HepG2 (cell line): ENCODE data around the gene NAT14. TPM values are rescaled to one million over a fixed set of nuclear protein-coding genes. Genes with fewer than 3 reads are reported as not detected.

Experiments
- ATAC-seq: fragments of 200-7000 bp; cut with Tn5 transposase; 3 replicates; pipeline ENCODE4 v1.9.1; 2020; ENCODE audit warnings: mild to moderate bottlenecking, moderate library complexity
- BruUV-seq: library from RNA; stranded (reverse); fragments of 400-500 nt; replicated peaks from 2 replicates; lab custom pipeline; 2021; lab: Mats Ljungman, UMichigan
- CTCF ChIA-PET: fragments of 300-600 bp; formaldehyde crosslinking; extraction: SDS; loops from one replicate; lab custom pipeline; 2021; ENCODE audit warnings: low total read pairs, inconsistent platforms, low intra/inter-chr PET ratio; lab: Yijun Ruan, JAX
- POLR2A ChIA-PET: fragments of 350-600 bp; sonication (Branson Sonifier 250); formaldehyde crosslinking; loops from one replicate; lab custom pipeline; 2020; ENCODE audit warnings: antibody characterized with exemption, inconsistent platforms; lab: Yijun Ruan, JAX
- DNase-seq: peaks from one replicate; pipeline ENCODE4 v3.0.0-alpha.2; 2015; ENCODE audit warnings: low spot score
- FAIRE-seq: peaks from 3 replicates; lab custom pipeline; 2011; peaks lifted over from hg19 to GRCh38; lab: Jason Lieb, UNC
- H2AFZ ChIP-seq: one replicate; pipeline ENCODE4 v1.6.1; 2011; ENCODE audit warnings: low read length, inconsistent platforms
- H3K27ac ChIP-seq: fragments of 300-600 bp; 3 replicates; pipeline ENCODE4 v1.8.0; 2011; ENCODE audit warnings: mixed run types, mild to moderate bottlenecking, mixed read lengths, low read length, inconsistent platforms; ENCODE audit not compliant: insufficient read depth; ENCODE audit errors: extremely low read length
- H3K27me3 ChIP-seq, 2 experiments: fragments of 200-600 bp in 1 of 2; 2 replicates in 1 of 2; 3 replicates in 1 of 2; pipeline versions ENCODE4 v1.6.0 to v1.8.0; 2011; ENCODE audit warnings: low read length in 2 of 2, mild to moderate bottlenecking in 2 of 2, moderate library complexity in 2 of 2, inconsistent platforms in 1 of 2; ENCODE audit not compliant: insufficient read depth in 2 of 2, control insufficient read depth in 1 of 2
- H3K36me3 ChIP-seq, 2 experiments: fragments of 200-600 bp in 1 of 2; replicated peaks in 1 of 2; 2 replicates in 1 of 2; 3 replicates in 1 of 2; pipeline versions ENCODE4 v1.5.1 to v1.8.0; 2011; ENCODE audit warnings: low read length in 2 of 2, inconsistent platforms in 1 of 2; ENCODE audit not compliant: insufficient read depth in 2 of 2, control insufficient read depth in 1 of 2
- H3K4me1 ChIP-seq: 2 replicates; pipeline ENCODE4 v1.5.1; 2012; ENCODE audit warnings: low read length, inconsistent platforms; ENCODE audit not compliant: insufficient read depth
- H3K4me2 ChIP-seq: 2 replicates; pipeline ENCODE4 v1.6.0; 2011; ENCODE audit warnings: low read depth, low read length, inconsistent platforms
- H3K4me3 ChIP-seq, 3 experiments: fragments of 200-600 bp in 1 of 3; sonication (generic), shearing (Covaris generic) in 1 of 3; replicated peaks in 1 of 3; 2 replicates each; pipeline ENCODE4 v1.5.1; 2011 to 2016; ENCODE audit warnings: low read length in 3 of 3, inconsistent platforms in 2 of 3, low read depth in 2 of 3, mild to moderate bottlenecking in 2 of 3, control low read depth in 1 of 3, mixed read lengths in 1 of 3; ENCODE audit not compliant: insufficient read depth in 1 of 3
- H3K79me2 ChIP-seq: one replicate; pipeline ENCODE4 v1.6.1; 2011; ENCODE audit warnings: low read length, inconsistent platforms; ENCODE audit not compliant: insufficient read depth
- H3K9ac ChIP-seq: 2 replicates; pipeline ENCODE4 v1.6.0; 2011; ENCODE audit warnings: mild to moderate bottlenecking, low read depth, low read length, inconsistent platforms; ENCODE audit not compliant: insufficient read depth
- H3K9me3 ChIP-seq: 2 replicates; pipeline ENCODE4 v1.5.1; 2012; ENCODE audit warnings: mild to moderate bottlenecking, low read length
- H4K20me1 ChIP-seq: 2 replicates; pipeline ENCODE4 v1.6.0; 2011; ENCODE audit warnings: inconsistent platforms, mild to moderate bottlenecking, low read length, moderate library complexity; ENCODE audit not compliant: insufficient read depth
- ESRRA ChIP-seq: sonication (generic); formaldehyde crosslinking; IDR thresholded peaks from 2 replicates; pipeline ENCODE4 v1.5.1; 2020; ENCODE audit warnings: mild to moderate bottlenecking, low read depth, missing genetic modification reagents
- ZNF382 ChIP-seq: sonication (generic); formaldehyde crosslinking; IDR thresholded peaks from 2 replicates; pipeline ENCODE4 v1.5.0; 2020; ENCODE audit warnings: missing genetic modification reagents, mild to moderate bottlenecking, borderline replicate concordance
- ZNF546 ChIP-seq: sonication (generic); formaldehyde crosslinking; conservative IDR thresholded peaks from 2 replicates; pipeline ENCODE4 v1.8.1; 2023; ENCODE audit warnings: mild to moderate bottlenecking, missing genetic modification reagents
- ZNF629 ChIP-seq: sonication (generic); formaldehyde crosslinking; conservative IDR thresholded peaks from 2 replicates; pipeline ENCODE4 v1.5.0; 2020; ENCODE audit warnings: missing genetic modification reagents
- ZNF768 ChIP-seq: sonication (generic); formaldehyde crosslinking; IDR thresholded peaks from 2 replicates; pipeline ENCODE4 v1.4.0; 2020; ENCODE audit warnings: missing genetic modification reagents
- WGBS: methylation state at CpG from one replicate; pipeline ENCODE4 v1.1.6; 2017; ENCODE audit warnings: low lambda C conversion rate; 5-methylcytosine and 5-hydroxymethylcytosine counted together
- in situ Hi-C: cut with HindIII; loops from 2 replicates; pipeline ENCODE4 v1.10.0; 2017; ENCODE audit warnings: low pct_unique_long_range_greater_than_20kb; ENCODE audit not compliant: extremely low pct_ligation_motif_present
- intact Hi-C: fragments of 100-400 bp; cut with micrococcal nuclease; formaldehyde crosslinking; loops from one replicate; pipeline ENCODE4 v1.10.0; 2022; ENCODE audit not compliant: unreplicated experiment
- polyA plus RNA-seq, 8 experiments: library from polyadenylated mRNA; depleted of rRNA in 3 of 8; stranded (reverse) in 7 of 8; unstranded in 1 of 8; fragments of >200 nt; fragmentation: Illumina TruSeq in 4 of 8; extraction: Trizol in 4 of 8; gene quantifications; 2 replicates each; pipeline versions ENCODE4 v1.2.1 to v1.2.3, GENCODE V29; 2011 to 2016; ENCODE audit warnings: low read depth in 4 of 8, missing spikeins in 1 of 8, mixed read lengths in 1 of 8; ENCODE audit not compliant: insufficient read depth in 1 of 8
- total RNA-seq, 5 experiments: library from RNA; depleted of rRNA; stranded (reverse); fragments of >200 nt; fragmentation: Illumina TruSeq; extraction: Trizol; gene quantifications; 2 replicates each; pipeline ENCODE4 v1.2.3, GENCODE V29; 2016; ENCODE audit warnings: low read depth in 1 of 5
- TF ChIP-seq, protein P1 (sequence below), 2 experiments: IDR thresholded peaks; 2 replicates each; pipeline ENCODE4 v1.6.1; 2011 to 2012; ENCODE audit warnings: low read length in 2 of 2, borderline replicate concordance in 1 of 2, low read depth in 1 of 2, mild to moderate bottlenecking in 1 of 2, moderate library complexity in 1 of 2
- TF ChIP-seq, protein P2 (sequence below): sonication (generic); formaldehyde crosslinking; IDR thresholded peaks from 2 replicates; pipeline ENCODE4 v1.5.0; 2020; ENCODE audit warnings: missing genetic modification reagents
- TF ChIP-seq, protein P3 (sequence below): sonication (generic); formaldehyde crosslinking; IDR thresholded peaks from 2 replicates; pipeline ENCODE4 v1.5.0; 2020; ENCODE audit warnings: missing genetic modification reagents, mild to moderate bottlenecking, borderline replicate concordance

Gene NAT14
- total and polyA plus RNA-seq, 2 of the 13 experiments (the other 11 are each of a cell fraction or from before 2014, with no cell fraction given) = 20.7 to 22.3 TPM

DNA sequence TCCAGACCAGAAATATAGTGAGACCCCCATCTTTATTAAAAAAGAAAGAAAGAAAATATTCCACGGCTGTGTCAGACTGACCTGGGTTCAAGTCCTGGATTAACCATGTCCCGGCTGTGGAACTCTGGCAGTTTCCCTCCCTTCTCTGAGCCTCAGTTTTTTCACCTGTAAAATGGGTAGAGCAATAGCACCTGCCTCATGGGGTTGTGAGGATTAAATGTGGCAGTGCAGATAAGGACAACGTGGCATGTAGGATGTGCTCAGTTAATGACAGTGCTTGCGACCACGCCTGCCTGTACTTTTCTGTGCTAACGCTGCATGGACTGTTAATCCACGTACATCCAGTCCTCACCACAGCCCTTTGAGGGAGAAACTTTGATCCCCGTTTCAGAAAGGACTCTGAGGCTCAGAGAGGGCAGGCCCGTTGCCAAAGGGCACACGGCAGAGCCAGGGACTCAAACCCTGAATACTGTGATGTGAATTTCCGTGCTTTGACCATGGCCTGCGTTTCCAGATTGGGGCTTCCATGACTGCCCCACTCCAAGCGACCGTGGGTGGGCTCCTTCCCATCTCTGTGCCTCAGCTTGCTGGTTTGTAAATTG lies 35.8 kb downstream of the NAT14 start:
- BruUV-seq = no TSS peak
- TF ChIP-seq ZNF546 = no peak
- TF ChIP-seq, protein P1, sequence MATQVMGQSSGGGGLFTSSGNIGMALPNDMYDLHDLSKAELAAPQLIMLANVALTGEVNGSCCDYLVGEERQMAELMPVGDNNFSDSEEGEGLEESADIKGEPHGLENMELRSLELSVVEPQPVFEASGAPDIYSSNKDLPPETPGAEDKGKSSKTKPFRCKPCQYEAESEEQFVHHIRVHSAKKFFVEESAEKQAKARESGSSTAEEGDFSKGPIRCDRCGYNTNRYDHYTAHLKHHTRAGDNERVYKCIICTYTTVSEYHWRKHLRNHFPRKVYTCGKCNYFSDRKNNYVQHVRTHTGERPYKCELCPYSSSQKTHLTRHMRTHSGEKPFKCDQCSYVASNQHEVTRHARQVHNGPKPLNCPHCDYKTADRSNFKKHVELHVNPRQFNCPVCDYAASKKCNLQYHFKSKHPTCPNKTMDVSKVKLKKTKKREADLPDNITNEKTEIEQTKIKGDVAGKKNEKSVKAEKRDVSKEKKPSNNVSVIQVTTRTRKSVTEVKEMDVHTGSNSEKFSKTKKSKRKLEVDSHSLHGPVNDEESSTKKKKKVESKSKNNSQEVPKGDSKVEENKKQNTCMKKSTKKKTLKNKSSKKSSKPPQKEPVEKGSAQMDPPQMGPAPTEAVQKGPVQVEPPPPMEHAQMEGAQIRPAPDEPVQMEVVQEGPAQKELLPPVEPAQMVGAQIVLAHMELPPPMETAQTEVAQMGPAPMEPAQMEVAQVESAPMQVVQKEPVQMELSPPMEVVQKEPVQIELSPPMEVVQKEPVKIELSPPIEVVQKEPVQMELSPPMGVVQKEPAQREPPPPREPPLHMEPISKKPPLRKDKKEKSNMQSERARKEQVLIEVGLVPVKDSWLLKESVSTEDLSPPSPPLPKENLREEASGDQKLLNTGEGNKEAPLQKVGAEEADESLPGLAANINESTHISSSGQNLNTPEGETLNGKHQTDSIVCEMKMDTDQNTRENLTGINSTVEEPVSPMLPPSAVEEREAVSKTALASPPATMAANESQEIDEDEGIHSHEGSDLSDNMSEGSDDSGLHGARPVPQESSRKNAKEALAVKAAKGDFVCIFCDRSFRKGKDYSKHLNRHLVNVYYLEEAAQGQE (IDR thresholded peaks at IDR 0.05; ENCODE audit: borderline replicate concordance in 1 of 2, low read depth in 1 of 2, low read length in 2 of 2) = no peak
- TF ChIP-seq, protein P2, sequence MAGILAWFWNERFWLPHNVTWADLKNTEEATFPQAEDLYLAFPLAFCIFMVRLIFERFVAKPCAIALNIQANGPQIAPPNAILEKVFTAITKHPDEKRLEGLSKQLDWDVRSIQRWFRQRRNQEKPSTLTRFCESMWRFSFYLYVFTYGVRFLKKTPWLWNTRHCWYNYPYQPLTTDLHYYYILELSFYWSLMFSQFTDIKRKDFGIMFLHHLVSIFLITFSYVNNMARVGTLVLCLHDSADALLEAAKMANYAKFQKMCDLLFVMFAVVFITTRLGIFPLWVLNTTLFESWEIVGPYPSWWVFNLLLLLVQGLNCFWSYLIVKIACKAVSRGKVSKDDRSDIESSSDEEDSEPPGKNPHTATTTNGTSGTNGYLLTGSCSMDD (CRISPR knock-in tag) = no peak
- TF ChIP-seq, protein P3, sequence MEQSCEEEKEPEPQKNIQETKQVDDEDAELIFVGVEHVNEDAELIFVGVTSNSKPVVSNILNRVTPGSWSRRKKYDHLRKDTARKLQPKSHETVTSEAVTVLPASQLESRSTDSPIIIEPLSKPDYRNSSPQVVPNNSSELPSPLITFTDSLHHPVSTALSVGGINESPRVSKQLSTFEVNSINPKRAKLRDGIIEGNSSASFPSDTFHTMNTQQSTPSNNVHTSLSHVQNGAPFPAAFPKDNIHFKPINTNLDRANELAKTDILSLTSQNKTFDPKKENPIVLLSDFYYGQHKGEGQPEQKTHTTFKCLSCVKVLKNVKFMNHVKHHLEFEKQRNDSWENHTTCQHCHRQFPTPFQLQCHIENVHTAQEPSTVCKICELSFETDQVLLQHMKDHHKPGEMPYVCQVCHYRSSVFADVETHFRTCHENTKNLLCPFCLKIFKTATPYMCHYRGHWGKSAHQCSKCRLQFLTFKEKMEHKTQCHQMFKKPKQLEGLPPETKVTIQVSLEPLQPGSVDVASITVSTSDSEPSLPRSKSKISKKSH (CRISPR knock-in tag) = no peak
- TF ChIP-seq ESRRA (CRISPR knock-in tag) = no peak
- peak; percentile 76 for TF ChIP-seq ZNF768 (CRISPR knock-in tag)
- TF ChIP-seq ZNF629 = peak; percentile 74
- TF ChIP-seq ZNF382 (CRISPR knock-in tag) = no peak
- Histone ChIP-seq H3K9me3 (no peaks in the 10 kb centered on the region), H3K36me3 (no peaks in the 10 kb centered on the region), H3K27ac (no peak overlapping the region), H4K20me1 (no peaks in the 10 kb centered on the region), H3K4me2 (no peak overlapping the region), H2AFZ (no peak overlapping the region), H3K4me1 (peaks cover 5% of the 10 kb centered on the region; the same call in 1 of the 2 replicates), H3K27me3 (peaks cover 0 to 2% of the 10 kb centered on the region in 2 experiments; a peak in 1 of 5 replicates), H3K9ac (no peak overlapping the region), H3K79me2 (no peaks in the 10 kb centered on the region), H3K4me3 (no peak overlapping the region)
- WGBS = 14% methylated on average over 10 of the region's 14 CpGs
- ChIA-PET POLR2A (interaction anchor here (0.9 kb wide), 1 partner anchor 78 kb away, joined by 3 read pairs; no protein-coding TSS in a partner anchor), CTCF (no interaction called here)
- no peak for DNase-seq
- intact Hi-C loops (no loop called here), in situ Hi-C loops (no loop called here)
- no peak for FAIRE-seq
- ATAC-seq = no peak
